Osteoblast (primary cell): Measurements from ENCODE around the gene SLC2A13. TPM values are rescaled to one million over a fixed set of nuclear protein-coding genes. Genes with fewer than 3 reads are reported as not detected.

Experiments
- DNase-seq: peaks from one replicate; pipeline ENCODE4 v3.0.0; 2011; ENCODE audit warnings: low spot score, mixed read lengths; ENCODE audit not compliant: insufficient read length; ENCODE audit errors: missing footprints
- H2AFZ ChIP-seq: 2 replicates; pipeline ENCODE4 v1.6.0; 2011; ENCODE audit warnings: mild to moderate bottlenecking, low read length
- H3K27ac ChIP-seq: 2 replicates; pipeline ENCODE4 v1.5.1; 2011; ENCODE audit warnings: mild to moderate bottlenecking, low read depth, low read length, moderate library complexity
- H3K27me3 ChIP-seq: 2 replicates; pipeline ENCODE4 v1.6.0; 2012; ENCODE audit warnings: mild to moderate bottlenecking, control low read depth, inconsistent platforms, low read length, moderate library complexity; ENCODE audit not compliant: insufficient read depth
- H3K36me3 ChIP-seq: 2 replicates; pipeline ENCODE4 v1.5.1; 2011; ENCODE audit warnings: mild to moderate bottlenecking, low read length, control low read depth, moderate library complexity; ENCODE audit not compliant: insufficient read depth
- H3K4me1 ChIP-seq: 2 replicates; pipeline ENCODE4 v1.5.1; 2011; ENCODE audit warnings: mild to moderate bottlenecking, low read length, control low read depth, moderate library complexity; ENCODE audit not compliant: insufficient read depth
- H3K4me2 ChIP-seq: 2 replicates; pipeline ENCODE4 v1.6.0; 2011; ENCODE audit warnings: mild to moderate bottlenecking, low read length; ENCODE audit not compliant: insufficient read depth
- H3K4me3 ChIP-seq: fragments of 200-600 bp; sonication (generic); 3 replicates; pipeline ENCODE4 v1.5.1; 2012; ENCODE audit warnings: mild to moderate bottlenecking, low read length, inconsistent platforms; ENCODE audit not compliant: insufficient read depth
- H3K79me2 ChIP-seq: 2 replicates; pipeline ENCODE4 v1.6.0; 2012; ENCODE audit warnings: mild to moderate bottlenecking, low read length, control low read depth, inconsistent platforms; ENCODE audit not compliant: insufficient read depth
- H3K9me3 ChIP-seq: 2 replicates; pipeline ENCODE4 v1.5.1; 2011; ENCODE audit warnings: low read depth, low read length, control low read depth
- H4K20me1 ChIP-seq: 2 replicates; pipeline ENCODE4 v1.6.0; 2012; ENCODE audit warnings: mild to moderate bottlenecking, low read length, control low read depth; ENCODE audit not compliant: insufficient read depth
- CTCF ChIP-seq: IDR thresholded peaks from 2 replicates; pipeline ENCODE4 v1.5.1; 2011; ENCODE audit warnings: mild to moderate bottlenecking, low read depth, low read length, moderate library complexity; ENCODE audit errors: extremely low read depth
- total RNA-seq: library from RNA; depleted of rRNA; stranded (reverse); fragments of >200 nt; gene quantifications from 2 replicates; pipeline ENCODE4 v1.2.3, GENCODE V29; 2012

Gene SLC2A13
- total RNA-seq, 1 donor, result 12.3 TPM

- Histone ChIP-seq H2AFZ (no peak overlapping the region), H3K4me2 (no peak overlapping the region), H4K20me1 (no peaks in the 10 kb centered on the region), H3K79me2 (no peaks in the 10 kb centered on the region), H3K27me3 (no peaks in the 10 kb centered on the region), H3K4me1 (no peaks in the 10 kb centered on the region), H3K9me3 (no peaks in the 10 kb centered on the region), H3K36me3 (no peaks in the 10 kb centered on the region), H3K4me3 (no peak overlapping the region), H3K27ac (no peak overlapping the region)
- no peak for TF ChIP-seq CTCF
- no peak for DNase-seq
Observed at GRCh38 chr12:40144023-40144422, 38.1 kb upstream of the SLC2A13 start.

GRCh38 chr12:40142001-40142744 lies 36.3 kb upstream of the SLC2A13 start:
- Histone ChIP-seq H2AFZ (no peak overlapping the region), H3K36me3 (no peaks in the 10 kb centered on the region), H3K4me3 (no peak overlapping the region), H3K4me1 (no peaks in the 10 kb centered on the region), H3K79me2 (no peaks in the 10 kb centered on the region), H3K9me3 (no peaks in the 10 kb centered on the region), H3K27me3 (no peaks in the 10 kb centered on the region), H3K27ac (no peak overlapping the region), H4K20me1 (no peaks in the 10 kb centered on the region), H3K4me2 (no peak overlapping the region)
- no peak for TF ChIP-seq CTCF
- DNase-seq, result no peak

- Histone ChIP-seq H2AFZ (no peak overlapping the region), H3K9me3 (no peaks in the 10 kb centered on the region), H3K4me2 (no peak overlapping the region), H4K20me1 (no peaks in the 10 kb centered on the region), H3K36me3 (no peaks in the 10 kb centered on the region), H3K79me2 (no peaks in the 10 kb centered on the region), H3K27ac (no peak overlapping the region), H3K4me3 (no peak overlapping the region), H3K4me1 (no peaks in the 10 kb centered on the region), H3K27me3 (no peaks in the 10 kb centered on the region)
- DNase-seq, result no peak
- no peak for TF ChIP-seq CTCF
Observed at GRCh38 chr12:40138526-40138925, 32.6 kb upstream of the SLC2A13 start.

GRCh38 chr12:40137252-40137651 lies 31.4 kb upstream of the SLC2A13 start:
- H3K4me2 ChIP-seq, result peak overlapping the region; percentile 24
- no peaks in the 10 kb centered on the region for H3K79me2 ChIP-seq
- peak overlapping the region; percentile 21 for H2AFZ ChIP-seq
- no peaks in the 10 kb centered on the region for H3K36me3 ChIP-seq
- H3K9me3 ChIP-seq, result no peaks in the 10 kb centered on the region
- TF ChIP-seq CTCF, result no peak
- H3K27me3 ChIP-seq, result no peaks in the 10 kb centered on the region
- peak; percentile 25 for DNase-seq
- H3K4me1 ChIP-seq, result no peaks in the 10 kb centered on the region
- H3K27ac ChIP-seq, result no peak overlapping the region
- no peaks in the 10 kb centered on the region for H4K20me1 ChIP-seq
- no peak overlapping the region for H3K4me3 ChIP-seq
